ENCODE measurements around the gene NRROS. TPM values are rescaled to one million over a fixed set of nuclear protein-coding genes. Genes with fewer than 3 reads are reported as not detected.
A peak's percentile ranks its signal among the peaks of the same experiment; 100 is the strongest.

The NRROS gene
- total and polyA plus RNA-seq, 10 of the 15 experiments (the other 5 are each of a cell fraction or from before 2014, with no cell fraction given), result 0.35 to 42.2 (median 12.6) TPM

DNA sequence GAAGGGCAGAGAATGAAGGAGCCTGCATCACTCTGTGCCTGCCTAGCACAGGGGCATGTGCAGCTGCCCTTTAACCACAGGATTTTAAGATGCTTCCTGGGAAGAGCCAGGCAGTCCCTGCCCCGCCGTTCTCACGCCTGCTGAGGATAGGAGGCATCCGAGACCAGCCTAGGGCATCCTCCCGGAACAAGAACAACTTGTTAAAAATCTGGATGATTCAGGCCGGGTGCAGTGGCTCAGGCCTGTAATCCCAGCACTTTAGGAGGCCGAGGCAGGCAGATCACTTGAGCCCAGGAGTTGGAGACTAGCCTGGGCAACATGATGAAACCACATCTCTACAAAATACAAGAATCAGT is 15.2 kb downstream of the NRROS start:
- intact Hi-C loops (cut with micrococcal nuclease; ENCODE audit: unreplicated experiment) (no loop called here), in situ Hi-C loops (cut with MboI) (no loop called here)
- Histone ChIP-seq H2AFZ (ENCODE audit: control insufficient read depth, low read depth, low read length) (no peak overlapping the region), H3K4me2 (ENCODE audit: control insufficient read depth, insufficient read depth) (no peak overlapping the region), H3K36me3 (ENCODE audit: control insufficient read depth in 2 of 2, insufficient read depth in 2 of 2, low read length in 1 of 2) (peaks cover 34 to 36% of the 10 kb centered on the region in 2 experiments), H3K9me3 (replicated peaks; ENCODE audit: control insufficient read depth, insufficient read depth, low read length) (no peaks in the 10 kb centered on the region), H3K9ac (ENCODE audit: control insufficient read depth, insufficient read depth, low read length) (no peak overlapping the region), H3K79me2 (ENCODE audit: control insufficient read depth, insufficient read depth, low read length) (peaks cover 32% of the 10 kb centered on the region), H3K4me3 (no peak overlapping the region), H4K20me1 (ENCODE audit: control insufficient read depth, insufficient read depth) (no peaks in the 10 kb centered on the region; the same call in 1 of the 2 replicates), H3K27me3 (replicated peaks in 1 of 2; ENCODE audit: control insufficient read depth in 2 of 2, insufficient read depth in 2 of 2, low read length in 1 of 2) (no peaks in the 10 kb centered on the region), H3K4me1 (ENCODE audit: control insufficient read depth, insufficient read depth, low read length) (no peaks in the 10 kb centered on the region; the same call in 1 of the 2 replicates), H3K27ac (ENCODE audit: control insufficient read depth, insufficient read depth) (no peak overlapping the region)
- no peak for FAIRE-seq
- CTCF ChIA-PET, result interaction anchor here (1.3 kb wide), 1 partner anchor 15 kb away, joined by 4 read pairs; the partner anchor contains the start of gene NRROS
- no TSS peak for BruUV-seq (replicated peaks)
- SMC1A ChIA-PET (ENCODE audit: uncharacterized antibody, unreplicated experiment), result no interaction called here
- POLR2A ChIA-PET, result no interaction called here
- ATAC-seq, result no peak
- no peak for DNase-seq (ENCODE audit: low read depth, low spot score)
- 91% methylated on average over 7 of the region's 7 CpGs for WGBS (ENCODE audit: insufficient coverage, insufficient replicate concordance, low lambda C conversion rate, missing lambda C conversion rate)
- TF ChIP-seq, protein P1, sequence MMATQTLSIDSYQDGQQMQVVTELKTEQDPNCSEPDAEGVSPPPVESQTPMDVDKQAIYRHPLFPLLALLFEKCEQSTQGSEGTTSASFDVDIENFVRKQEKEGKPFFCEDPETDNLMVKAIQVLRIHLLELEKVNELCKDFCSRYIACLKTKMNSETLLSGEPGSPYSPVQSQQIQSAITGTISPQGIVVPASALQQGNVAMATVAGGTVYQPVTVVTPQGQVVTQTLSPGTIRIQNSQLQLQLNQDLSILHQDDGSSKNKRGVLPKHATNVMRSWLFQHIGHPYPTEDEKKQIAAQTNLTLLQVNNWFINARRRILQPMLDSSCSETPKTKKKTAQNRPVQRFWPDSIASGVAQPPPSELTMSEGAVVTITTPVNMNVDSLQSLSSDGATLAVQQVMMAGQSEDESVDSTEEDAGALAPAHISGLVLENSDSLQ (IDR thresholded peaks at IDR 0.05), result no peak
- TF ChIP-seq SREBF1 (IDR thresholded peaks at IDR 0.05; ENCODE audit: low read length) (no peak), EP300 (IDR thresholded peaks at IDR 0.05; ENCODE audit: borderline replicate concordance in 1 of 2, control insufficient read depth in 1 of 2, low read depth in 2 of 2, low read length in 2 of 2) (no peak), TARDBP (IDR thresholded peaks at IDR 0.05; ENCODE audit: borderline replicate concordance) (no peak), CREB1 (IDR thresholded peaks at IDR 0.05; ENCODE audit: low read depth) (no peak), ZNF384 (IDR thresholded peaks at IDR 0.05; ENCODE audit: borderline replicate concordance, low read depth, low read length) (no peak)
- RAD21 ChIA-PET (ENCODE audit: unreplicated experiment), result no interaction called here

DNA sequence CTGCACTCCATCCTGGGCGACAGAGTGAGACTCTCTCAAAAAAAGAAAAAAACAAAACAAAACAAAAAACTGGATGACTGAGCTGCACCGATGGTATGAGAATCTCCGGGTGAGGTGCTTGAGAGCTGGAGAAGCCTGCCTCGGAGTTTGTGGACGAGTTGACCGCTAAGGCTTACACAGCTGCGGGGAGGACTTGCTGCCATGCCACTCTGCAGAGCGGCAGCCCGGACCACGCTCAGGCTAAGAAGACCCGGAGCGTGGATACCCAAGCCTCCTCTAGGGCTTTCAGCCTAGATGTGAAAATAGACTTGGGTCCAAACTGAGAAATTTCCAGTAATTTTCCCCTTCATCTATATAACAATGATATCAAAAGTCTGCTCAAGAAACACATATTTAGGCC is 16.0 kb downstream of the NRROS start:
- SMC1A ChIA-PET (ENCODE audit: uncharacterized antibody, unreplicated experiment), result interaction anchor here (0.7 to 2.8 kb wide), 2 partner anchors 46 to 1512 kb away, joined by 3 to 10 read pairs; no protein-coding TSS in a partner anchor
- no peak for TF ChIP-seq SMAD1 (IDR thresholded peaks at IDR 0.05; ENCODE audit: low read depth, partially characterized antibody)
- TF ChIP-seq, protein P2, sequence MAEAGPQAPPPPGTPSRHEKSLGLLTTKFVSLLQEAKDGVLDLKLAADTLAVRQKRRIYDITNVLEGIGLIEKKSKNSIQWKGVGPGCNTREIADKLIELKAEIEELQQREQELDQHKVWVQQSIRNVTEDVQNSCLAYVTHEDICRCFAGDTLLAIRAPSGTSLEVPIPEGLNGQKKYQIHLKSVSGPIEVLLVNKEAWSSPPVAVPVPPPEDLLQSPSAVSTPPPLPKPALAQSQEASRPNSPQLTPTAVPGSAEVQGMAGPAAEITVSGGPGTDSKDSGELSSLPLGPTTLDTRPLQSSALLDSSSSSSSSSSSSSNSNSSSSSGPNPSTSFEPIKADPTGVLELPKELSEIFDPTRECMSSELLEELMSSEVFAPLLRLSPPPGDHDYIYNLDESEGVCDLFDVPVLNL (IDR thresholded peaks at IDR 0.05; ENCODE audit: low read depth, low read length), result no peak
- TF ChIP-seq, protein P3, sequence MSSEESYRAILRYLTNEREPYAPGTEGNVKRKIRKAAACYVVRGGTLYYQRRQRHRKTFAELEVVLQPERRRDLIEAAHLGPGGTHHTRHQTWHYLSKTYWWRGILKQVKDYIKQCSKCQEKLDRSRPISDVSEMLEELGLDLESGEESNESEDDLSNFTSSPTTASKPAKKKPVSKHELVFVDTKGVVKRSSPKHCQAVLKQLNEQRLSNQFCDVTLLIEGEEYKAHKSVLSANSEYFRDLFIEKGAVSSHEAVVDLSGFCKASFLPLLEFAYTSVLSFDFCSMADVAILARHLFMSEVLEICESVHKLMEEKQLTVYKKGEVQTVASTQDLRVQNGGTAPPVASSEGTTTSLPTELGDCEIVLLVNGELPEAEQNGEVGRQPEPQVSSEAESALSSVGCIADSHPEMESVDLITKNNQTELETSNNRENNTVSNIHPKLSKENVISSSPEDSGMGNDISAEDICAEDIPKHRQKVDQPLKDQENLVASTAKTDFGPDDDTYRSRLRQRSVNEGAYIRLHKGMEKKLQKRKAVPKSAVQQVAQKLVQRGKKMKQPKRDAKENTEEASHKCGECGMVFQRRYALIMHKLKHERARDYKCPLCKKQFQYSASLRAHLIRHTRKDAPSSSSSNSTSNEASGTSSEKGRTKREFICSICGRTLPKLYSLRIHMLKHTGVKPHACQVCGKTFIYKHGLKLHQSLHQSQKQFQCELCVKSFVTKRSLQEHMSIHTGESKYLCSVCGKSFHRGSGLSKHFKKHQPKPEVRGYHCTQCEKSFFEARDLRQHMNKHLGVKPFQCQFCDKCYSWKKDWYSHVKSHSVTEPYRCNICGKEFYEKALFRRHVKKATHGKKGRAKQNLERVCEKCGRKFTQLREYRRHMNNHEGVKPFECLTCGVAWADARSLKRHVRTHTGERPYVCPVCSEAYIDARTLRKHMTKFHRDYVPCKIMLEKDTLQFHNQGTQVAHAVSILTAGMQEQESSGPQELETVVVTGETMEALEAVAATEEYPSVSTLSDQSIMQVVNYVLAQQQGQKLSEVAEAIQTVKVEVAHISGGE (CRISPR knock-in tag; IDR thresholded peaks at IDR 0.05), result no peak
- no peak for TF ChIP-seq DPF2 (IDR thresholded peaks at IDR 0.05)
- no peak for TF ChIP-seq RAD51 (IDR thresholded peaks at IDR 0.05)
- TF ChIP-seq ZNF207 (IDR thresholded peaks at IDR 0.05; ENCODE audit: borderline replicate concordance), result no peak
- no peak for TF ChIP-seq IRF4 (IDR thresholded peaks at IDR 0.05; ENCODE audit: low read depth, low read length)

More for the DNA sequence above, 16.0 kb downstream of the NRROS start:
- no peaks in the 10 kb centered on the region; the same call in 1 of the 2 replicates for H4K20me1 ChIP-seq (ENCODE audit: control insufficient read depth, insufficient read depth)
- no peaks in the 10 kb centered on the region for H3K9me3 ChIP-seq (replicated peaks; ENCODE audit: control insufficient read depth, insufficient read depth, low read length)
- peaks cover 41 to 43% of the 10 kb centered on the region in 2 experiments for H3K36me3 ChIP-seq (ENCODE audit: control insufficient read depth in 2 of 2, insufficient read depth in 2 of 2, low read length in 1 of 2)
- FAIRE-seq (no peak), ATAC-seq (no peak), DNase-seq (ENCODE audit: low read depth, low spot score) (no peak)
- no peaks in the 10 kb centered on the region; the same call in 1 of the 2 replicates for H3K4me1 ChIP-seq (ENCODE audit: control insufficient read depth, insufficient read depth, low read length)
- BruUV-seq (replicated peaks), result TSS peak; percentile 18
- no peak overlapping the region for H3K4me2 ChIP-seq (ENCODE audit: control insufficient read depth, insufficient read depth)
- ChIA-PET CTCF (interaction anchor here (1.3 kb wide), 1 partner anchor 16 kb away, joined by 4 read pairs; the partner anchor contains the start of gene NRROS), POLR2A (no interaction called here), RAD21 (ENCODE audit: unreplicated experiment) (no interaction called here)
- H2AFZ ChIP-seq (ENCODE audit: control insufficient read depth, low read depth, low read length), result no peak overlapping the region
- 98% methylated on average over 12 of the region's 12 CpGs for WGBS (ENCODE audit: insufficient coverage, insufficient replicate concordance, low lambda C conversion rate, missing lambda C conversion rate)
- intact Hi-C loops (cut with micrococcal nuclease; ENCODE audit: unreplicated experiment), result no loop called here
- no peak overlapping the region for H3K9ac ChIP-seq (ENCODE audit: control insufficient read depth, insufficient read depth, low read length)
- no peak overlapping the region for H3K27ac ChIP-seq (ENCODE audit: control insufficient read depth, insufficient read depth)
- peaks cover 26% of the 10 kb centered on the region for H3K79me2 ChIP-seq (ENCODE audit: control insufficient read depth, insufficient read depth, low read length)
- in situ Hi-C loops (cut with MboI), result no loop called here
- no peak overlapping the region for H3K4me3 ChIP-seq
- no peaks in the 10 kb centered on the region for H3K27me3 ChIP-seq (replicated peaks in 1 of 2; ENCODE audit: control insufficient read depth in 2 of 2, insufficient read depth in 2 of 2, low read length in 1 of 2)

Data from GM12878 (cell line).